ENCODE data around the gene ZNF784. TPM values are rescaled to one million over a fixed set of nuclear protein-coding genes. Genes with fewer than 3 reads are reported as not detected.

ZNF784 gene
- total and polyA plus RNA-seq, 2 donors (not counting 3 experiments of a cell fraction or from before 2014, with no cell fraction given): 4.9 TPM

- Histone ChIP-seq H2AFZ (ENCODE audit: low read depth, low read length) (no peak overlapping the region), H3K9ac (replicated peaks; ENCODE audit: extremely low read depth, insufficient read depth, low read length) (no peak overlapping the region), H3K36me3 (ENCODE audit: control insufficient read depth in 2 of 2, extremely low read depth in 1 of 2, insufficient read depth in 2 of 2, low read length in 2 of 2) (peaks cover 2 to 21% of the 10 kb centered on the region in 2 experiments), H3K4me3 (replicated peaks in 1 of 3; ENCODE audit: insufficient read depth in 1 of 3, low read depth in 1 of 3, low read length in 3 of 3) (no peak overlapping the region), H3K79me2 (ENCODE audit: control insufficient read depth, insufficient read depth, low read length) (no peaks in the 10 kb centered on the region), H3K27ac (ENCODE audit: insufficient read depth, low read depth, low read length) (no peak overlapping the region), H3K27me3 (ENCODE audit: control insufficient read depth in 2 of 2, insufficient read depth in 2 of 2, low read length in 2 of 2) (no peaks in the 10 kb centered on the region), H3K9me3 (replicated peaks; ENCODE audit: control insufficient read depth, insufficient read depth, low read length) (no peaks in the 10 kb centered on the region), H3K4me2 (ENCODE audit: insufficient read depth, low read length) (no peak overlapping the region), H4K20me1 (replicated peaks; ENCODE audit: control insufficient read depth, extremely low read depth, insufficient read depth, low read length) (no peaks in the 10 kb centered on the region), H3K4me1 (ENCODE audit: control insufficient read depth, extremely low read depth, insufficient read depth, low read length) (peaks cover 2% of the 10 kb centered on the region), H3K9me1 (replicated peaks; ENCODE audit: control insufficient read depth, extremely low read depth, insufficient read depth, low read length) (no peaks in the 10 kb centered on the region)
- CTCF ChIA-PET: interaction anchor here (0.7 to 1.9 kb wide), 2 partner anchors 9 to 14 kb away, joined by 3 to 8 read pairs; no protein-coding TSS in a partner anchor
- dilution Hi-C loops (cut with MboI; ENCODE audit: extremely low pct_ligation_motif_present, low sequenced_read_pairs) (no loop called here), intact Hi-C loops (cut with micrococcal nuclease) (no loop called here)
- POLR2A ChIA-PET: interaction anchor here (0.6 kb wide), 1 partner anchor 47 kb away, joined by 3 read pairs; no protein-coding TSS in a partner anchor
- FAIRE-seq (no peak), DNase-seq (ENCODE audit: low read depth, low spot score) (no peak)
- TF ChIP-seq, protein P1, sequence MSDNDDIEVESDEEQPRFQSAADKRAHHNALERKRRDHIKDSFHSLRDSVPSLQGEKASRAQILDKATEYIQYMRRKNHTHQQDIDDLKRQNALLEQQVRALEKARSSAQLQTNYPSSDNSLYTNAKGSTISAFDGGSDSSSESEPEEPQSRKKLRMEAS (IDR thresholded peaks at IDR 0.05; ENCODE audit: insufficient read depth, insufficient read length): no peak
- no peak for TF ChIP-seq GATA2 (IDR thresholded peaks at IDR 0.05; ENCODE audit: insufficient read depth, insufficient read length, low read depth, low read length)
- no peak for TF ChIP-seq EZH2 (IDR thresholded peaks at IDR 0.05; ENCODE audit: borderline replicate concordance, low read depth, low read length, severe bottlenecking)
- TF ChIP-seq MYC (IDR thresholded peaks at IDR 0.05; ENCODE audit: low read depth, low read length): no peak
- TF ChIP-seq POLR2A (IDR thresholded peaks at IDR 0.05; ENCODE audit: low read depth, low read length): no peak
- TF ChIP-seq CTCF (IDR thresholded peaks at IDR 0.05; ENCODE audit: extremely low read depth in 1 of 2, insufficient read depth in 1 of 2, low read depth in 1 of 2, low read length in 2 of 2): no peak
- no peak for TF ChIP-seq JUN (IDR thresholded peaks at IDR 0.05; ENCODE audit: borderline replicate concordance, insufficient read depth, insufficient read length, low read depth)
- TF ChIP-seq POLR2AphosphoS5 (IDR thresholded peaks at IDR 0.05; ENCODE audit: insufficient read depth, low read depth, low read length): no peak
- TF ChIP-seq FOS (IDR thresholded peaks at IDR 0.05; ENCODE audit: borderline replicate concordance, insufficient read depth, low read length): no peak
- BruUV-seq (replicated peaks): no TSS peak
These were observed 5.9 kb downstream of the ZNF784 start for GRCh38 chr19:55618426-55618825.

Data from endothelial cell of umbilical vein (primary cell).